ENCODE results near the gene NDUFA6.
"Not testable (repeated sequence)": the region's sequence is repeated elsewhere in the genome, so short reads cannot be mapped to it uniquely, and the experiment has no call there.

The NDUFA6 gene

DNA sequence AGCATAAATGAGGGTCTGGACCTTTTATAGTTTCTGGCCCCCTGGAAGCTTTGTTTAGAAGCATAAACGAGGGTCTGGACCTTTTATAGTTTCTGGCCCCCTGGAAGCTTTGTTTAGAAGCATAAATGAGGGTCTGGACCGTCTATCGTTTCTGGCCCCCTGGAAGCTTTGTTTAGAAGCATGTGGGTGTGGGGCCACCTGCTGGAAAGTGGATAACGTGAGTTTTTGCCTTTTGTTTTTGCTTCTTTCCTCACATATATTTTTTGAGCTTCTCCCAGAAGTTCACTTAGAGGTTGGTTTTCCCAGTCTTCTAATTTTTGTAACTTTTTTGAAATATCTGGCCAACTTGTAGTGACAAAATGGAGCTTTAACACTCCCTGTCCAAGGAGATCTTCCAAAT lies 22.2 kb upstream of the NDUFA6 start:
- DNase-seq: not testable (repeated sequence)

DNA sequence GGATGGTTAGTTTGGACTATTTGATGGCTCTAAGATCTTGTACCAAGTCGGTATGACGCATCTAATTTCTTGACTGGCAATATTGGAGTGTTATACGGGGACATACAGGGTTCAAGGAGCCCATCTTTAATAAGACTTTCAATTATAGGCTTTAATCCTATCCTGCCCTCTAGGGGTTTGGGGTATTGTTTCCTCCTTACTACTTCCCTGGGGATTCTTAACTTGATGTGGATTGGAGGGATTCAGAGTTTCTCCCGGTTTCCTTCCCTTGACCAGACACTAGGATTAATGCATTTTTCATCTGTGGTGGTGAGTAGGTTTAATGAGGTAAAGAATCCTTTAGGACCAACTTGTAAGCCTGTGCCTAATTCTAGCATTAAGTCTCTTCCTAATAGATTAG lies 21.2 kb upstream of the NDUFA6 start:
- DNase-seq: no peak

DNA sequence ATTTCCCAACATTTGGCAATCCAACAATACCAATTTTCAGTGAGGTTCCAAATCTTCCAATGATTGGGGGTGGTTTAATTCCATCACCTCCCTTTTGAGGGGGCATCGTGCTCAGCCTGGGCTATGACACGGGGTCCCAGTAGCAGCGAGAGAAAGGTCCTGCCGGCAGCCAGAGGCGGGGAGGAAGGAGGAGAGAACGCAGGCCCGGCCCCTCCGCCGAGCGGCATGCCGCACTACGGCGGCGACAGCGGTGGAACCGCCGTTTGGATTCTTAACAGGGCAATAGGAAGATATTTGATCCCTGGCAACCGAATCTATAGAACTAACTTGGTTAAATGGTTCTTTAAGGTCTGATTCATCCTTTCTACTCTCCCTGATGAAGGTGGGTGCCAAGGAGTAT lies 18.3 kb upstream of the NDUFA6 start:
- DNase-seq: no peak

DNA sequence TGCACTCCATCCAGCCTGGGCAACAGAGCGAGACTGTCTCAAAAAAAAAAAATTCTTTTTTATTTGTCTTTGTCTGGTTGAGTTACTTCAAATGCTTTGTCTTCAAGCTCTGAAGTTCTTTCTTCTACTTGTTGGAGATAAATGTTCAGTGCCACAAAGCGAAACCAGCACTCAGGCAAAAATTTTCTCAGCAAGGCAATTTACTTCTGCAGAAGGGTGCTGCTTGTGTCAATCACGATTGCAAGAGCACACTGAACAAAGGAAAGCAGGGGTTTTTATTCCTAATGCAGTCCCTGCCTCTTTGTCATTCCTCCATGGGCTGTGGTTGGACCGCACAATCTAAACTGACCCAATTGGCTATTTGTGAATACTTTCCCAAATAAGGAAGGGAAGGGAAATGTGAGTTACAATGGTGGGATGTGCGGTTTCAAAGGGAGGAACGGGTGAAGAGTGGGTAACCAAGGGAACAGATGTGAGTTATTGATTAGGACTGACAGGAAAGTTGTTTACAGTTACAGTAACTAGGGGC lies 13.8 kb upstream of the NDUFA6 start:
- not testable (repeated sequence) for DNase-seq

DNA sequence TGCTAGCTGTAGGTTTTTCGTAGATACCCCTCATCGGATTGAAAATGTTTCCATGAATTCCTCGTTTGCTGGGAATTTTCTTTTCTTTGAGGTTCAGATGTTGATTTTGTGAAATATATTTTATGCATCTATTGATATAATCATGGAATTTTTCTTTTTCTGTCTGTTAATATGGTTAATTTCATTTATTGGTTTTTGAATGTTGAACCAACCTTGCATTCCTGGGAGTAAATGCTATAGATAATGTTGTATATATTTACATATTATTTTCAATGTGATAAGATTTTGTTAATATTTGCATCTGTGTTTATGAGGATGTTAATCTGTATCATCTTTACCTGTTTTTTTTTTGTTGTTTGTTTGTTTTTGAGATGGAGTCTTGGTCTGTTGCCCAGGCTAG lies 10.6 kb upstream of the NDUFA6 start:
- DNase-seq: no peak

DNA sequence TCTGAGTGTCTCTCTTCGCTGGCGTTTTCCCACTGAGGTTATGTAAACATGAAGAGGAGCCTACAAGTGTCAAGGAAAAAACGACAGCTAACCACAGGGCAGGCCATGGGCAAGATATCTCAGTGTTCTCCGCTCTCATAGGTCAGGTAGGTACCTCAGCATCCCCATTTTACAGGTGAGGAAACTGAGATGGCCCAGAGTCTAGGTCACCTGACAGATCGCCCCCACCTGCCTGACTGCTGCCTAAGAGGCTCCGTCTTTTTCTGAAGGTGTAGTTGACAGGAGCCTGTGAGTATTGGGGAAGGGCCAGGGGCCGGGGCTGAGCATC lies 847 bp upstream of the NDUFA6 start:
- DNase-seq: no peak

DNA sequence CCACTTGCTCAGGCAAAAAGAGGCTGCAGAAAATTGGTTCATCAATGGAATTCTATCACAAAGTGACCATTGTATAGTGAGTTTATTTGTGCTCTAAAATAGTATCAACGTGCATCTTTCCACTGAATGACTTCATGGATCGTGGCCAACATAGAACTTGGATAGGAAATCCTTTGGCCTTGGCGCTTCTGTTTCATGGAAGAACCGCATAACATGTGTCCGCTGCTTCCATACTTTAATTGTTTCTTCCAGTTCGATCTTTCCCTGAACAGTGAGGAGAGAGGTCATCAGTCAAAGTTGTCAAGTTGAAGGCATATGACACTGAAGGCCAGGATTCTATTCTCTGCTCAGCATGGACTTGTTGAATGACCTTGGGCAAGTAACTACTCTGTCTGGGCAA lies 4.5 kb downstream of the NDUFA6 start:
- no peak for DNase-seq

DNA sequence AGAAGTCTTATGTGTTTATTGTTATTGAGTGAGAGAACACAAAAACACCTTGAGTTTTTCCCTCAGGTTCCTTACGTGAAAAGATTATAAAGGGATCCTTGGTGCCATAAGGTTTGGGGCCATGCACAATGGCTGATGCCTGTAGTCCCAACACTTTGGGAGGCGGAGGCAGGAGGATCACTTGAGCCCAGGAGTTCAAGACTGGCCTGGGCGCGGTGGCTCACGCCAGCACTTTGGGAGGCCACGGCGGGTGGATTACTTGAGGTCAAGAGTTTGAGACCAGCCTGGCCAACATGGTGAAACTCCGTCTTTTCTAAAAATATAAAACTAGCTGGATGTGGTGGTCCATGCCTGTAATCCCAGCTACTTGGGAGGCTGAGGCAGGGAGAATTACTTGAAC lies 5.7 kb downstream of the NDUFA6 start:
- DNase-seq: no peak

DNA sequence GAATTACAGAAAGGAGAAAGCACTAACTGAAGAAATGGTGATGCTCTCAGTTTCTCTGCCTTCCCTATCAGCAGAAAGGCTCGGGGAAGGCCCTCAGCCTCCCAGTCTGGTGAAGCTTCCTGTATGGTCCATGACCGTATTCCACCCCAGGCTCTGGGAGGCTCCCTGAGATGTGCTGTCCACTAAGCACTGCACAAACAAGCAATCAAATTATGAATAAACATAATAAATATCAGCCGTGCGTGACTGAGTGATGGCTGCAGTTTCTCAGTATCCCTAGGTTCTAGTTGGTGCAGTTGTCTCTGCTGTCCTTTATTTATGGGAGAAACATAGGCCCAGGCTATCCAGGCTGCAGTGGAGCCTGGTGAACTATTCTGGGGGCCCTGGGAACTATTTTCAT lies 7.5 kb downstream of the NDUFA6 start:
- DNase-seq: no peak

DNA sequence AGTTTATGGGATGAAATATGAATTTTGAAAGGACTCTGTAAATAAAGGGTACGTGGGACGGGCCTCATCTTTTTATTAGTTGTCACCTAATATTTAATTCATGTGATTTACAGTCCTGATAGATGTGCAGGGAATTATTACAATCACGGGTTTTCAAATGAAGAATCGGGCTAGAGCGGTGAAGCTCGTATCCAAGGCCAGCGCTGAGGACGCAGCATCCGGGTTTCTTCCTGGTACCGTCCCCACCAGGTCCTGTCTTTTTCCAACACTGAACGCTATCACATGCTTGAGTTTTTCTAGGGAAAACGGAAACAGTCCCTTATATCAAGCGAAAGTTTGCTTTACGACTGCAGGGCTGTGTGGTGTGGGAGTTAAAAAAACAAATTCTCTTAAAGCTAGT lies 10.3 kb downstream of the NDUFA6 start:
- DNase-seq: no peak

DNA sequence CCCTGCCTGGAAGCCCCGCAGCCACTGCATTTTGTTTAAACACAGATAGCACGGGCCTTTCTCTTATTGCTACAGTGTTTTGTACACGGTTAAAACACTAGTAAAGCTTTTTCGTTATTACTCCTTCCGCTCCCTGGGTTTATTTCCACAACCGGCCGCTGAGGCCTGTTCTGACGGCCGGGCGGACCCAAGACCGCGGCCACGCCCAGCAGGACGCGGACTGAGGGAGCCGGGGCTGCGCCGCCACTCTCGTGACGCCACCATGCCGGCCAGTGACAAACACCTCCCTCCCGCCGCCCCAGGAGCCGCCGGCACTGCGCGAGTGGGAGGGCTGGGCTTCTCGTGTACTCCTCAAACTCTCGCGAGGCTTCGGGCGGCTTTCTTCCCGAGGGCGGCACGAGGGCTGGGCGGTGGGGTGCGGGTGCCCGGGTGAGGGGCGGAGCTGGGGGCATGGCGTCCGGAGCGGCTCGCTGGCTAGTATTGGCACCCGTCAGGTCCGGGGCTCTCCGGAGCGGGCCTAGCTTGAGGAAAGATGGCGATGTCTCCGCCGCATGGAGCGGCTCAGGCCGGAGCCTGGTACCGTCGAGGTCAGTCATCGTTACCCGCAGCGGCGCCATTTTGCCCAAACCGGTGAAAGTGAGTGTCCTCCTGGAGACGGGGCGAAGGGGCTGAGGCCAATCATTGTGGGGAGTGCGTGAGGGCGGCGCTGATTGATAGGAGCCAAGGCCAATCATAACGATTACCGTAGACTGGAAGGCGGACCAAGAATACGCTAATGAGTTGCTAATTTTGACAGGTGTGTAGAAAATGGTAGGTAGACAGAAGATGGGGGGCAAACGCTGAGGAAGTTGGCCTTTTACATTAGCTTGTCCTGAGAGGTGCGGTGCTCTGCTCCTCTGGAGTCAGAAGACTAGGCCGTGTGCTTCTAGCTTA lies 11.0 kb downstream of the NDUFA6 start, which contains the start of gene SMDT1:
TSS of gene SMDT1 (plus strand) at position 382 of the 933 bp plus-strand sequence. CDS start at position 451, 69 bp downstream.
- DNase-seq: peak; percentile 94 to 97

DNA sequence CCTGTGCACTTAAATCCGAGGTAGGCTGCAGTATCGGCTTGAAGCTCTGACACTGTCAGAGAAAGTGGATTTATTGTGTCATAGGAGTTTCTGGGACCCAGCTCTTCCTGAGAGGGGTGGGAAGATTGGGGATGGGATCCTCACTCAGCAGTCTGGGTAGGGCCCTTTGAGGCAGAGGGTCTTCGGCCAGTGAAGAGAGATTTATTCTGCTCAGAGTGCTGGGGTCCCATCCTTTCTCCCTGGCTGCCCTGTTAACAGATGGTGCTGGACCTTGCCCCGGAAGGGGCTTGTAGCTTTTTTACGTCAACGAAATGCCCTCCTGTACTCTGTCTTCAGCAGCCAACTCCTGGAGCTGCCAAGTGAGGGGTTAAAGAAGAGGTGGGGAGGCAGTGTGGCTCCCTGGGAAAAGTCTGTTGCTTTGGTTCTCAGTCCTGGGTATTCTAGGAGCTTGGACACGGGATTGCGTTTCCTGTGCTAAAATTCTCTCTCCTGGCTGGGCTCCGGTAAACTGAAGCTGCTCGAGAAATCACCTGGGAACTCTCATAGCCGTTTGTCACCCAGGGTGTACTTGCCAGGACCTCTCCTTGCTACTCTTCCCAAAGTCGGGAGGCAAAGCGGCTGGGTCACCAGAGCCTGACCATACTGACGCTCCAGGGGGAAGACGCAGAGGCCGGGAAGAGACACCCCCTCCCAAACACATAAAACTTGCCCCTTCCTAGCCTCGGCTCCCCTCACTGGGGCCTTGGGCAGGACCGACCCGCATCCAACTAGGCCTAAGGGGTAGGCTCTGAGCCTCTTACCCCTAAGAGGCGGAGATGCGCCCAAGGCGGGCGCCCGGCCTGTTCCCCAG lies 11.9 kb downstream of the NDUFA6 start:
- DNase-seq: no peak

DNA sequence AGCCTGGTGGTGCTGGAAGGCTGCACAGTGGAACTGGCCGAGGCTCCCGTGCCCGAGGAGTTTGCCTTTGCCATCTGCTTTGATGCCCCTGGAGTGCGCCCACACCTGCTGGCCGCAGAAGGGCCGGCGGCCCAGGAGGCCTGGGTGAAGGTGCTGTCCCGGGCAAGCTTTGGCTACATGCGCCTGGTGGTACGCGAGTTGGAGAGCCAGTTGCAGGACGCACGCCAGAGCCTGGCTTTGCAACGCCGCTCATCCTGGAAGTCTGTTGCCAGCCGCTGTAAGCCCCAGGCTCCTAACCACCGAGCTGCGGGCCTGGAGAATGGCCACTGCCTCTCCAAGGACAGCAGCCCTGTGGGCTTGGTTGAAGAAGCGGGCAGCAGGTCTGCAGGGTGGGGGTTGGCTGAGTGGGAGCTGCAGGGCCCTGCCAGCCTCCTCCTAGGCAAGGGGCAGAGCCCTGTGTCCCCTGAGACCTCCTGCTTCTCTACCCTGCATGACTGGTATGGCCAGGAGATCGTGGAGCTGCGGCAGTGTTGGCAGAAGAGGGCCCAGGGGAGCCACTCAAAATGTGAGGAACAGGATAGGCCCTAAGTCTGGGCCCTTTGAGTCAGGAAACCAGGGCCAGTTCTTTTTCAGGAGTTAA lies 13.0 kb downstream of the NDUFA6 start:
- DNase-seq: no peak

DNA sequence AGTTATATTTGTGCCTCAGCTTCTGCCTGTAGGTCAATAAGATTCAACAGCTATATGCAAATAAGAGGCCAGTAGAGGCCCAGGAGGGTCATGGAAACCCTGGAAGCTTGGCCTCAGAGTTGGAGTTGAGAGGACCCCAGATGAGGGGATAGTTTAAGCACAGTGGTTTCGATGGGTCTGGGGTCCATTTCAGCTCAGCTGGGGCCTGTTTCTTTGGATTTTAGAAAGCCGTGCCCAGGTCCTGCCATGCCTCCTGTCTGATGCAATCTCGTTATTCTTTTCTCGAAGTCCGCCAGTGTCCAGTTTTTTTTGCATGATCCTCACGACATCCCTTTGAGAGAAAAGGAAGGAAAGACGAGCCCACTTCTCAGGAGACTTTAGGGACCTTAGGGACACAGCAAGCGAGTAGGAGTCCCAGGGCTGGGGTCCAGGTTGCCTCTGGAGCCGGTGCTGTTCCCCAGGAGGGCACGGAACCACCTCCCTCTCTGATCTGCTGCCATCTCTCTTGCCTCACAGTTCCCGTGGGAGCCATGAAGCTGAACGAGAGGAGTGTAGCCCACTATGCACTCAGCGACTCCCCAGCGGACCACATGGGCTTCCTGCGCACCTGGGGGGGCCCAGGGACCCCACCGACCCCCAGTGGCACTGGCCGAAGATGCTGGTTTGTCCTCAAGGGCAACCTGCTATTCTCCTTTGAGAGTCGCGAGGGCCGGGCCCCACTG lies 13.6 kb downstream of the NDUFA6 start:
- DNase-seq: no peak

DNA sequence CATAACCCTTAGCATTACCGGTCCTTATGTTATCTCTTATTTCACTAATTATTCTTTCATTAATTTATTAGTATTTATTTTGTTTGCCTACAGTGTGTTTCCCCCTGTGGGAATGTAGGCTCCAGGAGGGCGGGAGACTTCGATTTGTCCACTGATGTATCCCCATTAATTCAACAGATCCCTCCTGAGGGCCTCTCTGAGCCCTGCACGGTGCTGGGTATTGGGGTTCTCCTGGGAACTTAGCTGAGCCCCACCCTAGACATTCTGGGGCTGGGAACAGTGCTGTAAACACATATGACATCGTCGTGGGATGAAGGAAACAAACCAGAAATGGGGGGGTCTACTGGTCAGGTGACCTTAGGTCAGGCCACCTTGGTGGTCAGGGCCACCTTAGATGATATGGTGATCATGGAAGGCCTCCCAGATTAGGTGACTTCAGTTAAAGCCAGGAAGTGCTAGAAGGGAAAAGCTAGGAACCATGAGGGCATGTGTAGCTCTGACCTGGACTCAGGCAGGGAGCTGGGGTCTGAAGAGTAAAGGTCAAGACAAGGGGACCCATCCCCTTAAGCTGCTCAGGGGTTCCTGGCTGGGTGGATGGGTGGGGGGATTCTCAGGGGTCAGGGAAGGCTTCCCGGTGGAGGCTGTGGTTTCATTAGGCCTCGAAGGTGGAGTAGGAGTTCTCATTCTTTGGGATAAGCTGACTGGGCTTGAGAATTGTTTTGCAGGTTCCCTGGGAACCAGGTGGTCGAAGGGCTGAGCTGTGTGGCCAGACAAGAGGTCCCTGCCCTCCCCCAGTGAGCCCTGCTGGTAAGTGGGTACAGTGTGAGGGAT lies 15.5 kb downstream of the NDUFA6 start:
- DNase-seq: no peak

DNA sequence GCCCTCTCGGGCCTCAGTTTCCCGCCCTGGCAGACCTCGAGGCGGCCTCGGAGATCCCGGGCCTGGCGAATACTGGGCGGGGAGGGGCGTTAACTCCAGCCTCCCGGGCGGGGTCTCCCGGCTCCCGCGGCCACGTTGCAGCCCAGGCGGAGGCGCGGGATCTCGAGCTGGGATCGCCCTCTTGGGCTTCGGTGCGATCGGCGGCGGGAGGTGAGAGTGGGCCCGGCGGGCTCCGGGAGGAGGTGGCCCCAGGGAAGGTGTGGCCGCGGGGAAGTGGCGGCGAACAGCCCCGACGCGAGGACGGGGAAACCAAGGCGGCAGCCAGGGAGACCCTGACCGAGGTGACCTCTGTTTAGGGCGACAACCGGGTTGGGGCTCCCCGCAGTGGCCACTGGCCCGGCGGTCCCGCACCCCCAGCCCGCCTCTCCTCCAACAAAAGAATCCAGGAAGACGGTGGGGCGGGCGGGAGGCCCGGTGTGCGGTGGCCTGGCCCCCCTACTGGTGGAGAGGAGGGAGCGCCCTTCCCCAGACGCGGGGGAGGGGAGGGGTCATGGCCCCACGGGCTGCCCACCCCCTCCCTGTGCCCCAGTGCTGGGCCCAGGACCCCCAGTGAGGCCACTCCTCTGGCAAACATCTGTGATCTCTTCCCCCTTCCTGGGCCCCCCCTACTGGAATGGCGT lies 16.3 kb downstream of the NDUFA6 start, which contains the start of gene PHETA2:
TSS of gene PHETA2 (plus strand) at position 117 of the 680 bp plus-strand sequence. CDS start 3,046 bp downstream, outside the sequence.
- peak; percentile 32 to 42 for DNase-seq

DNA sequence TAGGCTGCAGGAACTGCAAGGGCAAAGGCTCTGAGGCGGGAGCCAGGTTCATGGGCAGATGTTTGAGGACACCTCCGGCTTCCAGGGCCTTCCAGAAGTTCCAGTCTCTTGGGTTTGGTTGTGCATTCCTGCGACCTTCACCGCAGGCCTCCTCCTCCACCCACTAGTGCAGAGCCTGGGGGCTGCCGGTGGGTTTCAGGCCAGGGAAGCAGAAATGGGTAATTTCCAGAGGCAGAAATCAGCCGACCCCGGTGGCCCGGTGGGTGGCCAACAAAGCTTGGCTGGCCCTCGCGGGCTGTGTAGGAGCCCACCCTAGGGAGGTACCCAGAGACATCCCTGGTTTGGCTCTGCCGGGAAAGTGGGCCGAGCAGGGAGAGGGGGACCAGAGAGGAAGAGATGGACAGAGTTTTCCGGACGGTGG lies 16.9 kb downstream of the NDUFA6 start:
- DNase-seq: no peak

DNA sequence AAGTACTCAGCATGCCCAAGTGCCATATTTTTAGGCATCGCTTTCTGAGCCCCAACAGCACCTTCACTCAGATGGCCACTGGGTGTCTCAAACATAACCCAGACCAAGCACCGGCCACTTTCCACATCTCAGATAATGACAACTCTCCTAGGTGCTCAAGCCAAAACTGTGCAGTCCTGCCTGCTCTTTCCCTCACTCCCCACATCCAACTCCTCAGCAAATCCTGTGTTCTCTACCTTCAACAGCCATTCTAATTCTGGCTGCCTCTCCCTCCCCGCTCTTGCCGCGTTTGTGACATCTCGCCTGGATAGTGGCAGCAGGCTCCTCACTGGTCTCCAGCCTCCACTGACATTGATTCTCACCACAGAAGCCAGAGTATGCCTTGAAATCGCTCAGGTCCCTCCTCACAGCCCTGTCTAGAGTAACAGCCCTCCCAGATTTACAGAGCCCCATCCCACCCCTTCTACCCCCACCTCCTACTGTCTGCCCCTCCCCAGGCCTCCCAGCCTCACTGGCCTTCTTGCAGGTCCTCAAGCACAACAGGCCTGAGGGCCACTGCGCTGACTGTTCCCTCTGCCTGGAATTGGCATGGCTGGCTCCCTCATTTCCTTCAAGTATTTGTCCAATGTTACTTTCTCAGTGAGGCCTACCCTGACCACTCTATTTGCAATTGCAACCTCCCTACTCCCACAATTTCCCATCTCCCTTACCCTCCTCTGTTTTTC lies 17.8 kb downstream of the NDUFA6 start:
- no peak for DNase-seq

DNA sequence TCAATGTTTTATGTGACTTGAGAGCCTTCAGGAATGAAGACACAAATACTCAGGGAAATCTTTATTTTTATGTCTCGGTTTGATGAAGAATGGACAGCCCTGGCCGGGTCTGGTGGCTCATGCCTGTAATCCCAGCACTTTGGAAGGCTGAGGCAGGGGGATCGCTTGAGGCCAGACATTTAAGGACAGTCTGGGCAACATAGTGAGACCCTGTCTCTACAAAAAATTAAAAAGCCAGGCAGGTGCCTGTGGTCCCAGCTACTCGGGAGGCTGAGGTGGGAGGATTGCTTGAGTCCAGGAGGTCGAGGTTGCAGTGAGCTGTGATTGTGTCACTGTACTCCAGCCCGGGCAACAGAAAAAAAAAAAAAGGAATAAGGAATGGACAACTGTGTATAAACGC lies 19.1 kb downstream of the NDUFA6 start:
- not testable (repeated sequence) for DNase-seq

All from bone marrow (tissue), 2 donors.